ENCODE data around the gene FOXC1. TPM values are rescaled to one million over a fixed set of nuclear protein-coding genes. Genes with fewer than 3 reads are reported as not detected.

FOXC1 gene
- total RNA-seq, 1 experiment from 2014 or later: not detected

DNA sequence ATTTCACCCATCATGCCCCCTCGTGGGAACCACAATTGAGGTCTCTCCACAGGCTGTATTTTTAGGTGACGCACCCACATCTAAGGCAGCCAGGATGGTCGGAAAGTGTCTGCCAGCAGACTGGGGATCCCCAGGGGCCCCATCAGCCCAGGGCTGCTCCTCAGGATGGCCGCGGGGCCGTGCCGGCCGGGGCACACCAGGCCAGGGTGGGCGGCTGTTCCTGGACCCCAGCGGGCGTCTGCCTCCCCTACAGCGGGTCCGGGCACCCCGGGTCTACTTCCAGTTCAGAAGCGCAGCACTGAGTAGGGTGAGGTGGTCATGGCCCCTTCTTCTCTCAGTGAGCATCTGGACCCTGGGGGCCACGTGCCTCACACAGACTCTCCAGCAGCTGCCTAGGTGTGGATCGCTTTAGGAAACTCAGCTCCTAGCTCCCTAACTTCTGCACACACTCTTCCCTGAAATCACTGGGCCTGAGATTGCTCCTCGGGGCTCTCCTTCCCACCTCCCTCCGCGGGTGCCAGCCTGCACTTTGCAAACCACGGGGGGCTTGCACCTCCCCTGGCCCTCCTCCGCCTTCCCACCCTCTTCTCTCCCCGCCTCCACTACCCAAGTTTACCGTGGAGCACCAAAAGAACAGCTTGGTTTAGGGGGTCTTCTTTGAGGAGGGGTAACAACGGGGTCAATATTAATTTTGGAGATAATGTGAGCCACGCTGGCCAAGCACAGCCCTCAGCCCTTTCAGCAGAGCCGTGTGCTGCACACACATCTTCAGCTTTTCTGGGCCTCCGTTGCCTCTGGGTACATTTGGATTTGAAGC is 14.2 kb upstream of the FOXC1 start:
- H3K4me2 ChIP-seq (ENCODE audit: insufficient read depth, insufficient read length, low read length): no peak overlapping the region
- H3K9me3 ChIP-seq (ENCODE audit: control insufficient read depth, low read depth, low read length): no peaks in the 10 kb centered on the region
- no peak overlapping the region for H4K5ac ChIP-seq (ENCODE audit: insufficient read length, low read depth, low read length)
- no peak overlapping the region for H3K14ac ChIP-seq (ENCODE audit: insufficient read depth, low read length)
- peaks cover 43% of the 10 kb centered on the region for H3K27me3 Mint-ChIP-seq (ENCODE audit: low read depth)
- H3K4me1 ChIP-seq (ENCODE audit: insufficient read depth, low read length): no peaks in the 10 kb centered on the region
- H3K18ac ChIP-seq (ENCODE audit: insufficient read length, low read depth, low read length): no peak overlapping the region
- no peaks in the 10 kb centered on the region for H3K27me3 ChIP-seq (ENCODE audit: insufficient read depth, low read length)
- H3K23ac ChIP-seq (ENCODE audit: insufficient read length, low read depth, low read length): no peak overlapping the region
- no peaks in the 10 kb centered on the region for H3K9me3 Mint-ChIP-seq
- no peak overlapping the region for H2BK20ac ChIP-seq (ENCODE audit: low read depth, low read length, poor library complexity, severe bottlenecking)
- TF ChIP-seq, protein P1, sequence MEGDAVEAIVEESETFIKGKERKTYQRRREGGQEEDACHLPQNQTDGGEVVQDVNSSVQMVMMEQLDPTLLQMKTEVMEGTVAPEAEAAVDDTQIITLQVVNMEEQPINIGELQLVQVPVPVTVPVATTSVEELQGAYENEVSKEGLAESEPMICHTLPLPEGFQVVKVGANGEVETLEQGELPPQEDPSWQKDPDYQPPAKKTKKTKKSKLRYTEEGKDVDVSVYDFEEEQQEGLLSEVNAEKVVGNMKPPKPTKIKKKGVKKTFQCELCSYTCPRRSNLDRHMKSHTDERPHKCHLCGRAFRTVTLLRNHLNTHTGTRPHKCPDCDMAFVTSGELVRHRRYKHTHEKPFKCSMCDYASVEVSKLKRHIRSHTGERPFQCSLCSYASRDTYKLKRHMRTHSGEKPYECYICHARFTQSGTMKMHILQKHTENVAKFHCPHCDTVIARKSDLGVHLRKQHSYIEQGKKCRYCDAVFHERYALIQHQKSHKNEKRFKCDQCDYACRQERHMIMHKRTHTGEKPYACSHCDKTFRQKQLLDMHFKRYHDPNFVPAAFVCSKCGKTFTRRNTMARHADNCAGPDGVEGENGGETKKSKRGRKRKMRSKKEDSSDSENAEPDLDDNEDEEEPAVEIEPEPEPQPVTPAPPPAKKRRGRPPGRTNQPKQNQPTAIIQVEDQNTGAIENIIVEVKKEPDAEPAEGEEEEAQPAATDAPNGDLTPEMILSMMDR (conservative IDR thresholded peaks at IDR 0.05): no peak
- H3K4ac ChIP-seq (ENCODE audit: low read depth, low read length): no peak overlapping the region
- H2BK120ac ChIP-seq (ENCODE audit: low read depth, low read length, poor library complexity, severe bottlenecking): no peak overlapping the region
- no peak overlapping the region for H3T11ph ChIP-seq (ENCODE audit: low read length)
- no peak overlapping the region for H3K27ac ChIP-seq (ENCODE audit: insufficient read length, low read depth, low read length)
- no peak overlapping the region for H4K8ac ChIP-seq (replicated peaks; ENCODE audit: insufficient read length, low read depth, low read length)
- no peaks in the 10 kb centered on the region for H3K23me2 ChIP-seq (ENCODE audit: insufficient read length, low read depth, low read length, poor library complexity, severe bottlenecking)
- H3K56ac ChIP-seq (ENCODE audit: insufficient read length, low read depth, low read length): no peak overlapping the region
- DNase-seq: no peak
- no peaks in the 10 kb centered on the region for H3K79me1 ChIP-seq (ENCODE audit: insufficient read depth, low read depth, low read length, poor library complexity, severe bottlenecking)
- H2BK5ac ChIP-seq (ENCODE audit: insufficient read length, low read length): no peak overlapping the region
- no peaks in the 10 kb centered on the region for H4K20me1 ChIP-seq (ENCODE audit: control insufficient read depth, insufficient read depth, insufficient read length)
- no peak overlapping the region for H3K9ac ChIP-seq (ENCODE audit: extremely low read depth, insufficient read length, low read length)
- H2AFZ ChIP-seq (ENCODE audit: low read length): no peak overlapping the region
- no peaks in the 10 kb centered on the region for H3K79me2 ChIP-seq (ENCODE audit: insufficient read depth, low read length)
- no CpG with 5 or more reads among the region's 28 CpGs for WGBS (ENCODE audit: extremely low coverage, insufficient read length, low lambda C conversion rate)
- H3K4me1 Mint-ChIP-seq: peaks cover 13 to 19% of the 10 kb centered on the region in 2 experiments
- H3K4me3 Mint-ChIP-seq: no peak overlapping the region
- no peak overlapping the region for H2BK15ac ChIP-seq (ENCODE audit: low read depth, low read length)
- no peak overlapping the region for H3K27ac Mint-ChIP-seq
- no peaks in the 10 kb centered on the region for H3K36me3 Mint-ChIP-seq (ENCODE audit: insufficient read depth in 1 of 3, low read depth in 3 of 3)
- H2AK5ac ChIP-seq (ENCODE audit: insufficient read length, low read length): no peak overlapping the region
- no peak overlapping the region for H4K91ac ChIP-seq (ENCODE audit: insufficient read length, low read depth, low read length)
- no peak overlapping the region for H2BK12ac ChIP-seq (ENCODE audit: insufficient read length, low read depth, low read length)

All from H9 (cell line).